HG02885 (cell line): ENCODE data around the gene PLPP4.

Experiments
- ATAC-seq: cut with Tn5 transposase; IDR thresholded peaks from one replicate; pipeline ENCODE4 v1.9.1; 2021; ENCODE audit warnings: mild to moderate bottlenecking; ENCODE audit not compliant: unreplicated experiment, poor library complexity

Gene PLPP4

GRCh38 chr10:120514035-120514620 lies 57.1 kb downstream of the PLPP4 start:
- no peak for ATAC-seq

GRCh38 chr10:120514959-120515358 lies 57.9 kb downstream of the PLPP4 start:
- ATAC-seq, result no peak

GRCh38 chr10:120515741-120516140 lies 58.7 kb downstream of the PLPP4 start:
- ATAC-seq, result no peak

- no peak for ATAC-seq
These were observed 59.4 kb downstream of the PLPP4 start for GRCh38 chr10:120516426-120516825.

- no peak for ATAC-seq
These were observed 60.2 kb downstream of the PLPP4 start for GRCh38 chr10:120517196-120517595.

GRCh38 chr10:120517881-120518484 lies 61.0 kb downstream of the PLPP4 start:
- ATAC-seq, result no peak

- ATAC-seq, result no peak
These were observed 64.9 kb downstream of the PLPP4 start for GRCh38 chr10:120521880-120522279.

- ATAC-seq, result no peak
These were observed 70.7 kb downstream of the PLPP4 start for GRCh38 chr10:120527691-120528090.

- no peak for ATAC-seq
These were observed 73.7 kb downstream of the PLPP4 start for GRCh38 chr10:120530699-120531098.

GRCh38 chr10:120538091-120538490 lies 81.1 kb downstream of the PLPP4 start:
- ATAC-seq, result no peak

GRCh38 chr10:120539076-120539475 lies 82.0 kb downstream of the PLPP4 start:
- ATAC-seq, result no peak

GRCh38 chr10:120540486-120540885 lies 83.5 kb downstream of the PLPP4 start:
- no peak for ATAC-seq

GRCh38 chr10:120541984-120542383 lies 85.0 kb downstream of the PLPP4 start:
- no peak for ATAC-seq

GRCh38 chr10:120542591-120542990 lies 85.6 kb downstream of the PLPP4 start:
- no peak for ATAC-seq

- ATAC-seq, result no peak
These were observed 86.3 kb downstream of the PLPP4 start for GRCh38 chr10:120543291-120543690.

- no peak for ATAC-seq
These were observed 91.2 kb downstream of the PLPP4 start for GRCh38 chr10:120548210-120548609.

- ATAC-seq, result no peak
These were observed 95.2 kb downstream of the PLPP4 start for GRCh38 chr10:120552262-120552661.

GRCh38 chr10:120553911-120554310 lies 96.9 kb downstream of the PLPP4 start:
- no peak for ATAC-seq

- no peak for ATAC-seq
These were observed 98.4 kb downstream of the PLPP4 start for GRCh38 chr10:120555436-120555835.

GRCh38 chr10:120555842-120556532 lies 99.0 kb downstream of the PLPP4 start:
- no peak for ATAC-seq

- no peak for ATAC-seq
These were observed 100.3 kb downstream of the PLPP4 start for GRCh38 chr10:120557311-120557710.

GRCh38 chr10:120559800-120560199 lies 102.8 kb downstream of the PLPP4 start:
- no peak for ATAC-seq
